ENCODE data around the gene ARMC9. TPM values are rescaled to one million over a fixed set of nuclear protein-coding genes. Genes with fewer than 3 reads are reported as not detected.

Gene ARMC9
- total and polyA plus RNA-seq, 5 donors from 2014 or later: 0.11 to 0.92 (median 0.15) TPM; not detected in 2

GRCh38 chr2:231421051-231421580 is 222.7 kb downstream of the ARMC9 start:
- Histone ChIP-seq H3K9me3 (ENCODE audit: control insufficient read depth in 2 of 2, low read length in 2 of 2) (no peaks in the 10 kb centered on the region), H3K36me3 (ENCODE audit: control insufficient read depth, insufficient read depth, low read length) (no peaks in the 10 kb centered on the region), H3K27ac (ENCODE audit: insufficient read depth, low read length, poor library complexity, severe bottlenecking) (no peak overlapping the region), H3K4me3 (ENCODE audit: low read depth, low read length) (no peak overlapping the region), H3K4me1 (ENCODE audit: control insufficient read depth, insufficient read depth, low read length, poor library complexity, severe bottlenecking) (no peaks in the 10 kb centered on the region), H3K27me3 (ENCODE audit: control insufficient read depth, insufficient read depth, low read length) (peaks cover 1% of the 10 kb centered on the region)
- ATAC-seq (ENCODE audit: low read depth in 2 of 2) (no peak), DNase-seq (no peak)
- peaks cover 19% of the 10 kb centered on the region for H3K27me3 Mint-ChIP-seq
- no peaks in the 10 kb centered on the region for H3K36me3 Mint-ChIP-seq
- H3K9me3 Mint-ChIP-seq: peaks cover 0 to 4% (median 0%) of the 10 kb centered on the region in 7 donors
- no peak overlapping the region for H3K27ac Mint-ChIP-seq
- peaks cover 0 to 2% (median 0%) of the 10 kb centered on the region in 4 donors for H3K4me1 Mint-ChIP-seq
- no peak overlapping the region for H3K4me3 Mint-ChIP-seq

DNA sequence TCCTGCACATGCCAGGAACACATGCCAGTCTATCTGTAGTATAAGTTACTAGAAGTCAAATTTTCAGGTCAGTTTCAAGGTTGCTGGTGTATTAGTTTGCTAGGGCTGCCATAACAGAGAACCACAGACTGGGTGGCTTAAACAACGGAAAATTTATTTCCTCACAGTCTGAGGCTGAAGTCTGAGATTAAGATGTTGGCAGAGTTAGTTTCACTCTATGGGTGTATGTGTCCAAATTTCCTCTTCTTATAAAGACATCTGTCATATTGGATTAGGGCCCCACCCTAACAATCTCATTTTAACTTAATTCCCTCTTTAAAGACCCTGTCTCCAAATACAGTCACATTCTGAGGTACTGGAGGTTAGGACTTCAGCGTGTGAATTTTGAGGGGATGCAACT is 223.6 kb downstream of the ARMC9 start:
- peaks cover 0 to 6% (median 0%) of the 10 kb centered on the region in 7 donors for H3K9me3 Mint-ChIP-seq
- Histone ChIP-seq H3K36me3 (ENCODE audit: control insufficient read depth, insufficient read depth, low read length) (no peaks in the 10 kb centered on the region), H3K27ac (ENCODE audit: insufficient read depth, low read length, poor library complexity, severe bottlenecking) (no peak overlapping the region), H3K27me3 (ENCODE audit: control insufficient read depth, insufficient read depth, low read length) (peaks cover 1% of the 10 kb centered on the region), H3K9me3 (ENCODE audit: control insufficient read depth in 2 of 2, low read length in 2 of 2) (no peaks in the 10 kb centered on the region), H3K4me1 (ENCODE audit: control insufficient read depth, insufficient read depth, low read length, poor library complexity, severe bottlenecking) (no peaks in the 10 kb centered on the region), H3K4me3 (ENCODE audit: low read depth, low read length) (no peak overlapping the region)
- H3K4me3 Mint-ChIP-seq: no peak overlapping the region
- H3K27ac Mint-ChIP-seq: no peak overlapping the region
- H3K4me1 Mint-ChIP-seq: peaks cover 0 to 4% (median 0%) of the 10 kb centered on the region in 4 donors
- no peaks in the 10 kb centered on the region for H3K36me3 Mint-ChIP-seq
- DNase-seq (no peak), ATAC-seq (ENCODE audit: low read depth in 2 of 2) (no peak)
- peaks cover 17% of the 10 kb centered on the region for H3K27me3 Mint-ChIP-seq

- H3K27ac Mint-ChIP-seq: no peak overlapping the region
- Histone ChIP-seq H3K27ac (ENCODE audit: insufficient read depth, low read length, poor library complexity, severe bottlenecking) (no peak overlapping the region), H3K36me3 (ENCODE audit: control insufficient read depth, insufficient read depth, low read length) (no peaks in the 10 kb centered on the region), H3K27me3 (ENCODE audit: control insufficient read depth, insufficient read depth, low read length) (no peaks in the 10 kb centered on the region), H3K9me3 (ENCODE audit: control insufficient read depth in 2 of 2, low read length in 2 of 2) (no peaks in the 10 kb centered on the region), H3K4me3 (ENCODE audit: low read depth, low read length) (no peak overlapping the region), H3K4me1 (ENCODE audit: control insufficient read depth, insufficient read depth, low read length, poor library complexity, severe bottlenecking) (no peaks in the 10 kb centered on the region)
- DNase-seq (no peak), ATAC-seq (ENCODE audit: low read depth in 2 of 2) (no peak)
- peaks cover 9% of the 10 kb centered on the region for H3K27me3 Mint-ChIP-seq
- peaks cover 0 to 6% (median 0%) of the 10 kb centered on the region in 7 donors for H3K9me3 Mint-ChIP-seq
- no peaks in the 10 kb centered on the region for H3K36me3 Mint-ChIP-seq
- no peak overlapping the region for H3K4me3 Mint-ChIP-seq
- H3K4me1 Mint-ChIP-seq: peaks cover 0 to 4% (median 0%) of the 10 kb centered on the region in 4 donors
Observed at GRCh38 chr2:231423176-231423575, 224.7 kb downstream of the ARMC9 start.

Other genes with a start within 250 kb of the ARMC9 start
- gene SPATA3, start 202.5 kb upstream of the ARMC9 start, total RNA-seq: 0.72 TPM
- not detected for gene SPATA3, start 202.5 kb upstream of the ARMC9 start, polyA plus RNA-seq
- gene C2orf72, start 161.1 kb upstream of the ARMC9 start, total RNA-seq: not detected
- gene C2orf72, start 161.1 kb upstream of the ARMC9 start, polyA plus RNA-seq: not detected
- gene PSMD1, start 141.8 kb upstream of the ARMC9 start, total RNA-seq: 45.0 TPM
- gene PSMD1, start 141.8 kb upstream of the ARMC9 start, polyA plus RNA-seq: 10 to 100 TPM; 48.6 to 70.7 (median 61.9) TPM
- gene HTR2B, start 73.6 kb upstream of the ARMC9 start, total RNA-seq: 0.17 TPM
- 1 to 10 TPM in 1 of 4 donors, under 1 TPM in 3; 0.08 to 1.2 (median 0.33) TPM for gene HTR2B, start 73.6 kb upstream of the ARMC9 start, polyA plus RNA-seq
- gene B3GNT7, start 197.1 kb downstream of the ARMC9 start, total RNA-seq: not detected
- gene B3GNT7, start 197.1 kb downstream of the ARMC9 start, polyA plus RNA-seq: not detected

Data from CD4-positive, CD25-positive, alpha-beta regulatory T cell (primary cell).